DOHH2 (cell line): Measurements from ENCODE around the gene OR2F1.

ENCODE experiments used
- EZH2phosphoT487 ChIP-seq: fragments of 200-600 bp; sonication (generic); IDR thresholded peaks from 2 replicates; pipeline ENCODE4 v1.6.1; 2017; ENCODE audit warnings: borderline replicate concordance, mild to moderate bottlenecking, antibody characterized with exemption, low read length, moderate library complexity, mixed read lengths
- TF ChIP-seq, protein P1 (sequence below): fragments of 200-600 bp; sonication (generic); IDR thresholded peaks from one replicate; pipeline ENCODE4 v1.5.1; 2014; ENCODE audit warnings: antibody characterized with exemption, mild to moderate bottlenecking, low read depth, low read length; ENCODE audit not compliant: poor library complexity, severe bottlenecking

DNA sequence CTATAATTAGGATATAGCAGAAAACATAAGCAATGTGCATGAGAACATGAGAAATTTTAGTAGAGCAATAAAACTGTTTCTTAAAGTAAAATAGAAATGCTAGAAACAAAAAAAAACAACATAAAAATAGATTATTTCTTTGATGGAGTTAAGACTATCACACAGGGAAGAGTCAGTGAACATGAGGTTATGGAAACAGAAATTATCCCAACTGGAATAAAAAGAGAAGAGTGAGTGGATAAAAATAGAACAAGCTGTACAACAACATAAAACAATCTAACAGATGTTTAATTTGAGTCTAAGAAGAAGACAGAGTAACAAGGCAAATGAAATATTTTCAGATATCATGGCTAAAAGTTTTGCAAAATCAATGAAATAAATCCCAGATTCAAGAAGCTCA is 38.0 kb downstream of the OR2F1 start:
- TF ChIP-seq, protein P1, sequence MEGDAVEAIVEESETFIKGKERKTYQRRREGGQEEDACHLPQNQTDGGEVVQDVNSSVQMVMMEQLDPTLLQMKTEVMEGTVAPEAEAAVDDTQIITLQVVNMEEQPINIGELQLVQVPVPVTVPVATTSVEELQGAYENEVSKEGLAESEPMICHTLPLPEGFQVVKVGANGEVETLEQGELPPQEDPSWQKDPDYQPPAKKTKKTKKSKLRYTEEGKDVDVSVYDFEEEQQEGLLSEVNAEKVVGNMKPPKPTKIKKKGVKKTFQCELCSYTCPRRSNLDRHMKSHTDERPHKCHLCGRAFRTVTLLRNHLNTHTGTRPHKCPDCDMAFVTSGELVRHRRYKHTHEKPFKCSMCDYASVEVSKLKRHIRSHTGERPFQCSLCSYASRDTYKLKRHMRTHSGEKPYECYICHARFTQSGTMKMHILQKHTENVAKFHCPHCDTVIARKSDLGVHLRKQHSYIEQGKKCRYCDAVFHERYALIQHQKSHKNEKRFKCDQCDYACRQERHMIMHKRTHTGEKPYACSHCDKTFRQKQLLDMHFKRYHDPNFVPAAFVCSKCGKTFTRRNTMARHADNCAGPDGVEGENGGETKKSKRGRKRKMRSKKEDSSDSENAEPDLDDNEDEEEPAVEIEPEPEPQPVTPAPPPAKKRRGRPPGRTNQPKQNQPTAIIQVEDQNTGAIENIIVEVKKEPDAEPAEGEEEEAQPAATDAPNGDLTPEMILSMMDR: no peak
- TF ChIP-seq EZH2phosphoT487: no peak
